Astrocyte of the hippocampus (primary cell): ENCODE measurements around the gene SDR42E2.
"Not testable (repeated sequence)": the region's sequence is repeated elsewhere in the genome, so short reads cannot be mapped to it uniquely, and the experiment has no call there.

ENCODE experiments used
- DNase-seq: peaks from one replicate; pipeline ENCODE4 v3.0.0; 2011; ENCODE audit warnings: low read depth, low spot score

Gene SDR42E2

GRCh38 chr16:22161401-22161800 lies 905 bp upstream of the SDR42E2 start:
- no peak for DNase-seq

GRCh38 chr16:22162656-22163009 lies 327 bp downstream of the SDR42E2 start:
- DNase-seq: no peak

GRCh38 chr16:22163806-22164205 lies 1.5 kb downstream of the SDR42E2 start:
- DNase-seq: no peak

GRCh38 chr16:22164482-22164881 lies 2.2 kb downstream of the SDR42E2 start:
- DNase-seq: no peak

GRCh38 chr16:22165508-22166285 lies 3.4 kb downstream of the SDR42E2 start:
- no peak for DNase-seq

- no peak for DNase-seq
Observed at GRCh38 chr16:22171953-22172352, 9.6 kb downstream of the SDR42E2 start.

GRCh38 chr16:22172642-22173041 lies 10.3 kb downstream of the SDR42E2 start:
- not testable (repeated sequence) for DNase-seq

GRCh38 chr16:22174642-22175041 lies 12.3 kb downstream of the SDR42E2 start:
- DNase-seq: no peak

- DNase-seq: no peak
Observed at GRCh38 chr16:22177968-22178930, 15.9 kb downstream of the SDR42E2 start.

GRCh38 chr16:22181426-22181825 lies 19.1 kb downstream of the SDR42E2 start:
- no peak for DNase-seq

- DNase-seq: no peak
Observed at GRCh38 chr16:22181843-22182242, 19.5 kb downstream of the SDR42E2 start.

GRCh38 chr16:22183335-22183734 lies 21.0 kb downstream of the SDR42E2 start:
- no peak for DNase-seq

GRCh38 chr16:22183901-22184614 lies 21.8 kb downstream of the SDR42E2 start:
- DNase-seq: no peak

- no peak for DNase-seq
Observed at GRCh38 chr16:22184615-22184968, 22.3 kb downstream of the SDR42E2 start.

GRCh38 chr16:22186517-22186916 lies 24.2 kb downstream of the SDR42E2 start:
- DNase-seq: no peak

- DNase-seq: no peak
Observed at GRCh38 chr16:22188267-22188594, 25.9 kb downstream of the SDR42E2 start.

- peak; percentile 95 for DNase-seq
Observed at GRCh38 chr16:22188595-22189442, 26.5 kb downstream of the SDR42E2 start.

- DNase-seq: peak; percentile 27
Observed at GRCh38 chr16:22189473-22190080, 27.3 kb downstream of the SDR42E2 start.

- DNase-seq: peak; percentile 100
Observed at GRCh38 chr16:22190081-22190775, 27.9 kb downstream of the SDR42E2 start.
